DMS 273 (cell line): ENCODE measurements around the gene PHOX2B.

ENCODE experiments used
- DNase-seq: peaks from one replicate; lab custom pipeline; 2025; ENCODE audit not compliant: unreplicated experiment; lab: John Stamatoyannopoulos, UW

Gene PHOX2B

GRCh38 chr4:41748571-41749475, at the start of gene PHOX2B:
Gene PHOX2B (minus strand): TSS chr4:41748725. CDS start chr4:41748610, 115 bp downstream.
- DNase-seq = no peak

GRCh38 chr4:41797260-41797659, 48.7 kb upstream of the PHOX2B start:
- DNase-seq = no peak

- peak; percentile 30 for DNase-seq
Measured at GRCh38 chr4:41796545-41797210, 48.2 kb upstream of the PHOX2B start.

GRCh38 chr4:41795796-41796385, 47.4 kb upstream of the PHOX2B start:
- peak; percentile 90 for DNase-seq

GRCh38 chr4:41792166-41792565, 43.6 kb upstream of the PHOX2B start:
- DNase-seq = no peak

- DNase-seq = no peak
Measured at GRCh38 chr4:41791557-41791956, 43.0 kb upstream of the PHOX2B start.

GRCh38 chr4:41787931-41788330, 39.4 kb upstream of the PHOX2B start:
- no peak for DNase-seq

- DNase-seq = no peak
Measured at GRCh38 chr4:41785665-41786064, 37.1 kb upstream of the PHOX2B start.

- no peak for DNase-seq
Measured at GRCh38 chr4:41784191-41784979, 35.9 kb upstream of the PHOX2B start.

GRCh38 chr4:41776466-41776865, 27.9 kb upstream of the PHOX2B start:
- DNase-seq = no peak

- DNase-seq = no peak
Measured at GRCh38 chr4:41763729-41764128, 15.2 kb upstream of the PHOX2B start.

GRCh38 chr4:41758884-41759283, 10.4 kb upstream of the PHOX2B start:
- no peak for DNase-seq

- no peak for DNase-seq
Measured at GRCh38 chr4:41757521-41758156, 9.1 kb upstream of the PHOX2B start.

- no peak for DNase-seq
Measured at GRCh38 chr4:41753942-41754341, 5.4 kb upstream of the PHOX2B start.

- no peak for DNase-seq
Measured at GRCh38 chr4:41752081-41752836, 3.7 kb upstream of the PHOX2B start.

- no peak for DNase-seq
Measured at GRCh38 chr4:41751449-41752061, 3.0 kb upstream of the PHOX2B start.

GRCh38 chr4:41750626-41751448, 2.3 kb upstream of the PHOX2B start:
- DNase-seq = no peak

- DNase-seq = no peak
Measured at GRCh38 chr4:41750121-41750625, 1.6 kb upstream of the PHOX2B start.
